Astrocyte of the cerebellum (primary cell): ENCODE results near the gene WAS.
"Not testable (repeated sequence)": the region's sequence is repeated elsewhere in the genome, so short reads cannot be mapped to it uniquely, and the experiment has no call there.

Experiments
- DNase-seq: peaks from one replicate; pipeline ENCODE4 v3.0.0-alpha.2; 2011; ENCODE audit warnings: low read depth
- H3K4me3 ChIP-seq: 2 replicates; pipeline ENCODE4 v1.5.1; 2011; ENCODE audit warnings: mild to moderate bottlenecking, low read depth, low read length, moderate library complexity
- in situ Hi-C: cut with HindIII; loops from 2 replicates; pipeline ENCODE4 v1.10.0; 2017; ENCODE audit warnings: low sequenced_read_pairs
- TF ChIP-seq, protein P1 (sequence below): IDR thresholded peaks from 2 replicates; pipeline ENCODE4 v1.5.1; 2012; ENCODE audit warnings: low read length, low read depth, moderate library complexity, mild to moderate bottlenecking; ENCODE audit errors: missing control alignments

The WAS gene

DNA sequence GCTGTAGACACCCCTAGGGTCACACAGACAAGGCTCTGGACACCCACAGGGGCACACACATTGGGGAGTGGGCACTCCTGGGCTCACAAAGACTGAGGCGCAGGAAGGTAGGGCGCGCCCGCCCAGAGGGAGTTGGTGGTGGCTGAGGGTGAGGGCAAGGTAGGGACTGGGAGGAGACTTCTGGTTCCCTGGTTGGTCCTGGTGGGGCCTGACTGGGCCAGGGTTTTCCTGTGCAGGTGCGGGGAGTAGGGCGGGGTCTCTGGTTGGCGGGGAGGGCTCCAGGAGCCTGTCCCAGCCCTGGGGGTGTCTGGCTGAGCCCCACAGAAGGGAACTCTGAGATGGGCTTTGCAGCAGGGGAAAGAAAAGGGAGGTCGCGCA, 6.7 kb upstream of the WAS start:
- peak overlapping the region; percentile 68 for H3K4me3 ChIP-seq
- no peak for DNase-seq
- TF ChIP-seq, protein P1, sequence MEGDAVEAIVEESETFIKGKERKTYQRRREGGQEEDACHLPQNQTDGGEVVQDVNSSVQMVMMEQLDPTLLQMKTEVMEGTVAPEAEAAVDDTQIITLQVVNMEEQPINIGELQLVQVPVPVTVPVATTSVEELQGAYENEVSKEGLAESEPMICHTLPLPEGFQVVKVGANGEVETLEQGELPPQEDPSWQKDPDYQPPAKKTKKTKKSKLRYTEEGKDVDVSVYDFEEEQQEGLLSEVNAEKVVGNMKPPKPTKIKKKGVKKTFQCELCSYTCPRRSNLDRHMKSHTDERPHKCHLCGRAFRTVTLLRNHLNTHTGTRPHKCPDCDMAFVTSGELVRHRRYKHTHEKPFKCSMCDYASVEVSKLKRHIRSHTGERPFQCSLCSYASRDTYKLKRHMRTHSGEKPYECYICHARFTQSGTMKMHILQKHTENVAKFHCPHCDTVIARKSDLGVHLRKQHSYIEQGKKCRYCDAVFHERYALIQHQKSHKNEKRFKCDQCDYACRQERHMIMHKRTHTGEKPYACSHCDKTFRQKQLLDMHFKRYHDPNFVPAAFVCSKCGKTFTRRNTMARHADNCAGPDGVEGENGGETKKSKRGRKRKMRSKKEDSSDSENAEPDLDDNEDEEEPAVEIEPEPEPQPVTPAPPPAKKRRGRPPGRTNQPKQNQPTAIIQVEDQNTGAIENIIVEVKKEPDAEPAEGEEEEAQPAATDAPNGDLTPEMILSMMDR = no peak
- in situ Hi-C loops = no loop called here

GRCh38 chrX:48677516-48677915, 6.1 kb upstream of the WAS start:
- in situ Hi-C loops = no loop called here
- no peak for DNase-seq
- peak overlapping the region; percentile 68 for H3K4me3 ChIP-seq
- TF ChIP-seq, protein P1 = no peak

- in situ Hi-C loops, DNase-seq, H3K4me3 ChIP-seq: not testable (repeated sequence)
These were observed 3.1 kb upstream of the WAS start for GRCh38 chrX:48680467-48680866.

DNA sequence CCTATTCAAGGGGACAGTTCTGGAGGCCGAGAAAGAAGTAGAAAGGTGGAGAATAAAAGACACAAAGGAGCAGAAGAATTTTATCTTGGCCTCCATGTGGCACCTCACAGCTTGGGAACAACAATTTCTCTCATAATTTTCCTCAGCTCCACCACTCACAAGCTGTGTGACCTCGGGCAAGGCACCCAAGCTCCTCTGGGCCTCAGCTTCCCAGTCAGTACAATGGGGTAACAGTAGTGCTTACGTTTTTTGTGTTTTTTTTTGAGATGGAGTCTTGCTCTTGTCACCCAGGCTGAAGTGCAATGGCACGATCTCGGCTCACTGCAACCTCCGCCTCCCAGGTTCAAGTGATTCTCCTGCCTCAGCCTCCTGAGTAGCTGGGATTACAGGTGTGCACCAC, 2.7 kb upstream of the WAS start:
- DNase-seq, H3K4me3 ChIP-seq, in situ Hi-C loops: not testable (repeated sequence)

DNA sequence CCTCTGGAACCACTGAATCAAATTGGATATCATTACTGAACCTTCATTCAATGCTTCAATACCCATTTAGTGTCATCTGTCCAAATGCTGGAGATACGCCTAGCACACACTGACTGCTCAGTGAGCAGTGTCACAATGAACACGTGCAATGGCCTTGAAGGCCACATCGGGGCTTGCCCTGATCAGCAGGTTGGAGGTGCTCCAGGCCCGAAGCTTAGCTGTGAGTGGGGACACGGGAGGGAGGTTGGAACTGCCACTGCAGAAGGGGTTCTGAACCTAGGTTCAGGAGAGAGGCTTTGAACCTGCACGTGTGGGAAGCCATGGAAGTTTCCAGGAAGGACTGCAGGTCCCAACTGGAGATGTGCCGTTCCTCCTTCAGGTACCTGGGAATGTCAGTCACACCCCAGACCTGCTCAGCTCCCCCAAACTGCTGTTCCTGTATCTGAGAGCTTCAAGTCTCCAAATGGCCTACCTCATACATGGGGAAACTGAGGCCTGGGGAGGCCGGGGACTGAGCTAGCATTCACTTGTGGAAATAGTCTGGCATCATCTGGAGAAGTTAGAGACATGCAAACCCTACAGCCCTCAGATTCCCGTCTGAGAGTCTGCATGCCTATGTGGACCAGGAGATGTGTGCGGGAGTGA, 1.9 kb upstream of the WAS start:
- TF ChIP-seq, protein P1 = no peak
- DNase-seq = no peak
- in situ Hi-C loops = no loop called here
- no peak overlapping the region for H3K4me3 ChIP-seq

DNA sequence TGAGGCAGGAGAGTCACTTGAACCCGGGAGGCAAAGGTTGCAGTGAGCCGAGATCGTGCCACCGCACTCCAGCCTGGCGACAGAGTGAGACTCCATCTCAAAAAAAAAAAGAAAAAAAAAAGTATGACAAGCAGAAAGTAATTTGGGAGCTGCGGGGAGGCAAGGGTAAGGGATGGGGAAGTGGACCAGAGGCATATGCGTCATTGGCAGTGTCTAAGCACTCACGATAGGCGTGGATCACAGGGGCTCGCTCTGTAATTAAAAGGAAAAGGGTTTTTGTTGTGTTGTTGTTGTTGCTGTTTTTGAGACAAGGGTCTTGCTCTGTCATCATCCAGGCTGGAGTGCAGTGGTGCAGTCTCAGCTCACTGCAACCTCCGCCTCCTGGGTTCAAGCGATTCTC, 804 bp upstream of the WAS start:
- in situ Hi-C loops, H3K4me3 ChIP-seq, DNase-seq: not testable (repeated sequence)

- in situ Hi-C loops = no loop called here
- H3K4me3 ChIP-seq = no peak overlapping the region
- TF ChIP-seq, protein P1 = no peak
- no peak for DNase-seq
These were observed 535 bp downstream of the WAS start for GRCh38 chrX:48684134-48684533.

- DNase-seq = no peak
- in situ Hi-C loops = no loop called here
- TF ChIP-seq, protein P1 = no peak
- no peak overlapping the region for H3K4me3 ChIP-seq
These were observed 1.8 kb downstream of the WAS start for GRCh38 chrX:48685416-48685815.
